ENCODE results near the gene DDX43. TPM values are rescaled to one million over a fixed set of nuclear protein-coding genes. Genes with fewer than 3 reads are reported as not detected.
"Not testable (repeated sequence)": the region's sequence is repeated elsewhere in the genome, so short reads cannot be mapped to it uniquely, and the experiment has no call there.

DDX43 gene
- total RNA-seq, 1 donor from 2014 or later, result not detected

GRCh38 chr6:73372516-73372915, 22.1 kb upstream of the DDX43 start:
- no peaks in the 10 kb centered on the region for H3K4me1 Mint-ChIP-seq (ENCODE audit: low read depth, unreplicated experiment)
- no peak overlapping the region for H3K4me3 Mint-ChIP-seq (ENCODE audit: unreplicated experiment)
- H3K27me3 Mint-ChIP-seq (ENCODE audit: unreplicated experiment), result peaks cover 2% of the 10 kb centered on the region
- no peaks in the 10 kb centered on the region for H3K9me3 Mint-ChIP-seq (ENCODE audit: unreplicated experiment)
- no peak overlapping the region for H3K27ac Mint-ChIP-seq (ENCODE audit: unreplicated experiment)
- no peak for DNase-seq
- no peaks in the 10 kb centered on the region for H3K36me3 Mint-ChIP-seq (ENCODE audit: unreplicated experiment)
- TF ChIP-seq CTCF (IDR thresholded peaks at IDR 0.05; ENCODE audit: partially characterized antibody, unreplicated experiment), result no peak

DNA sequence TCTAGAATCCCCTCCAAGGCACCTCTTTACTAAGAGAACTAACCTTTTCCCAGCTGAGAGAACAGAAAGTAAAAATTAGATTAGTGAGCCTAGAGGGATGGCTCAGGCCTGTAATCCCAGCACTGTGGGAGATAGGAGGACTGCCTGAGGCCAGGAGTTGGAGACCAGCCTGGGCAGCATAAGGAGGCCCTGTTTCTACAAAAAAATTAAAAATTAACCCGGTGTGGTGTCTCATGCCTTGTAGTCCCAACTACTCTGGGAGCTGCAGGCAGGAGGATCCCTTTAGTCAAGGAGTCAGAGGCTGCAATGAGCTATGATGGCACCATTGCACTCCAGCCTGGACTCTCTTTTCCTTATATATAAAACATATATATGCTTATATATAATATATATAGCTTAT, 19.4 kb upstream of the DDX43 start:
- Mint-ChIP-seq H3K4me3 (ENCODE audit: unreplicated experiment) (no peak overlapping the region), H3K9me3 (ENCODE audit: unreplicated experiment) (no peaks in the 10 kb centered on the region), H3K36me3 (ENCODE audit: unreplicated experiment) (no peaks in the 10 kb centered on the region), H3K4me1 (ENCODE audit: low read depth, unreplicated experiment) (no peaks in the 10 kb centered on the region), H3K27me3 (ENCODE audit: unreplicated experiment) (no peaks in the 10 kb centered on the region), H3K27ac (ENCODE audit: unreplicated experiment) (no peak overlapping the region)
- TF ChIP-seq CTCF (IDR thresholded peaks at IDR 0.05; ENCODE audit: partially characterized antibody, unreplicated experiment), result no peak
- no peak for DNase-seq

- Mint-ChIP-seq H3K9me3 (ENCODE audit: unreplicated experiment) (no peaks in the 10 kb centered on the region), H3K4me3 (ENCODE audit: unreplicated experiment) (no peak overlapping the region), H3K27ac (ENCODE audit: unreplicated experiment) (no peak overlapping the region), H3K27me3 (ENCODE audit: unreplicated experiment) (no peaks in the 10 kb centered on the region), H3K36me3 (ENCODE audit: unreplicated experiment) (no peaks in the 10 kb centered on the region), H3K4me1 (ENCODE audit: low read depth, unreplicated experiment) (no peaks in the 10 kb centered on the region)
- no peak for TF ChIP-seq CTCF (IDR thresholded peaks at IDR 0.05; ENCODE audit: partially characterized antibody, unreplicated experiment)
- DNase-seq, result no peak
Measured at GRCh38 chr6:73377225-73377624, 17.4 kb upstream of the DDX43 start.

DNA sequence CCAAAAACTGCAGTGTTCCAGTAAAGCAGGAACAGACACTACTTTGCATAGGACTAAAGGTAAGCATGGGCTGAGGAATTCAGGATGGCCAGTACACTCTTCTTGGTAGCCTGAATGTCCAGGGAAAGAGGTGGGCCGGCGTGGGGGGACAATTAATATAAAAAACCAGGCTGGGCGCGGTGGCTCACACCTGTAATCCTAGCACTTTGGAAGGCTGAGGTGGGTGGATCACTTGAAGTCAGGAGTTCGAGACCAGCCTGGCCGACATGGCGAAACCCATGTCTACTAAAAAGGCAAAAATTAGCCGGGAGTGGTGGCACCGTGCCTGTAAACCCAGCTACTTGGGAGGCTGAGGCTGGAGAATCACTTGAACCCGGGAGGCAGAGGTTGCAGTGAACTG, 13.1 kb upstream of the DDX43 start:
- H3K36me3 Mint-ChIP-seq (ENCODE audit: unreplicated experiment); DNase-seq; H3K4me1 Mint-ChIP-seq (ENCODE audit: low read depth, unreplicated experiment); H3K4me3 Mint-ChIP-seq (ENCODE audit: unreplicated experiment); H3K27me3 Mint-ChIP-seq (ENCODE audit: unreplicated experiment); H3K27ac Mint-ChIP-seq (ENCODE audit: unreplicated experiment); H3K9me3 Mint-ChIP-seq (ENCODE audit: unreplicated experiment): not testable (repeated sequence)

DNA sequence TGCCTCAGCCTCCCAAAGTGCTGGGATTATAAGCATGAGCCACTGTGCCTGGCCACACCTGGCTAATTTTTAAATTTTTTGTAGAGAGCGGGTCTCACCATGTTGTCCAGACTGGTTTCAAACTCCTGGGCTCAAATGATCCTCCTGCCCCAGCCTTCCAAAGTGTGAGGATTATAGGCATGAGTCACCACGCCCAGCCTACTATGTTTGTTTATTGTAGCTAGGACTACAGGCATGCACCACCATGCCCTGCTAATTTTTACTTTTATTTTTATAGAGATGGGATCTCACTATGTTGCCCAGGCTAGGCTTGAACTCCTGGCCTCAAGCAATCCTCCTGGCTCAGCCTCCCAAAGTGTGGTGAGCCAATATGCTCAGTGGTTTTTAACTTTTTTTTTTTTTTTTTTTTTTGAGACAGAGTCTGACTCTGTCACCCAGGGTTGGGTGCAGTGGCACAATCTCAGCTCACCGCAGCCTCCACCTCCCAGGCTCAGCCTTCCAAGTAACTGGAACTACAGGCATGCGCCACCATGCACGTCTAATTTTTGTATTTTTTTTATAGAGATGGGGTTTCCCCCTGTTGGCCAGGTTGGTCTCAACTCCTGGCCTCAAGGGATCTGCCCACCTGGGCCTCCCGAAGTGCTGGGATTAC, 12.0 kb upstream of the DDX43 start:
- H3K27ac Mint-ChIP-seq (ENCODE audit: unreplicated experiment), result no peak overlapping the region
- TF ChIP-seq CTCF (IDR thresholded peaks at IDR 0.05; ENCODE audit: partially characterized antibody, unreplicated experiment), result no peak
- H3K4me3 Mint-ChIP-seq (ENCODE audit: unreplicated experiment), result no peak overlapping the region
- H3K4me1 Mint-ChIP-seq (ENCODE audit: low read depth, unreplicated experiment), result no peaks in the 10 kb centered on the region
- H3K9me3 Mint-ChIP-seq (ENCODE audit: unreplicated experiment), result no peaks in the 10 kb centered on the region
- no peak for DNase-seq
- no peaks in the 10 kb centered on the region for H3K36me3 Mint-ChIP-seq (ENCODE audit: unreplicated experiment)
- H3K27me3 Mint-ChIP-seq (ENCODE audit: unreplicated experiment), result no peaks in the 10 kb centered on the region
